NCI-H345 treated with DMSO at 0.1 percent for 48 hours (cell line): ENCODE measurements around the gene BAIAP2.
"Not testable (repeated sequence)": the region's sequence is repeated elsewhere in the genome, so short reads cannot be mapped to it uniquely, and the experiment has no call there.

ENCODE experiments used
- DNase-seq: peaks from one replicate; lab custom pipeline; 2025; ENCODE audit not compliant: unreplicated experiment; lab: John Stamatoyannopoulos, UW

Gene BAIAP2

DNA sequence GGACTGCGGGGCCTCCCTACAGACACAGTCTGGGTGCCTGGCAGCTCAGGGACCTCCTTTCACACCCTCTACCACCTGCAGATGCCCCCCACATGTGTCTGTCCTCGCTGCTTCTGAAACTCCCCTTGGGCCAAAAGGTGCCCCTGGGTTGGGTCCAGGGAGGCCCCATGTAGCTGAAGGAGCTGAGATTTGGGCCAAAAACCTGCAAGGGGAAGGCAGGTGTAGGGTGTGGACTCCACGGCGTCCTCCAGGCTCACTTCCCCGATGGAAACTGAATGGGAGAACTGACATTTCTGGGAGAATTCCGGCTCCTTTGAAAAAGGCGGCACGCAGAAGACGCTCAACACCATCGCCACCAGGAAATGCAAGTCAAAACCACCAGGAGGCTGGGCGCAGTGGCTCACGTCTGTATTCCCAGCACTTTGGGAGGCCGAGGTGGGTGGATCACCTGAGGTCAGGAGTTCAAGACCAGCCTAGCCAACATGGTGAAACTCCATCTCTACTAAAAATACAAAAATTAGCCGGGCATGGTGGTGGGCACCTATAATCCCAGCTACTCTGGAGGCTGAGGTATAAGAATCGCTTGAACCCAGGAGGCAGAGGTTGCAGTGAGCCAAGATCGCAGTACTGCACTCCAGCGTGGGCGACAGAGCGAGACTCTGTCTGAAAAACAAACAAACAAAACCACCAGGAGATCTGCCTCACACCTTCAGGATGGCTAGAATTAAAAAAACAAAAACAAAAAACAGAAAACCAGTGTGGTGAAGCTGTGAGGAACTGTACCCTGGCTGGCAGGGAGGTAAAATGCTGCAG, 13.2 kb upstream of the BAIAP2 start:
- DNase-seq, result no peak

DNA sequence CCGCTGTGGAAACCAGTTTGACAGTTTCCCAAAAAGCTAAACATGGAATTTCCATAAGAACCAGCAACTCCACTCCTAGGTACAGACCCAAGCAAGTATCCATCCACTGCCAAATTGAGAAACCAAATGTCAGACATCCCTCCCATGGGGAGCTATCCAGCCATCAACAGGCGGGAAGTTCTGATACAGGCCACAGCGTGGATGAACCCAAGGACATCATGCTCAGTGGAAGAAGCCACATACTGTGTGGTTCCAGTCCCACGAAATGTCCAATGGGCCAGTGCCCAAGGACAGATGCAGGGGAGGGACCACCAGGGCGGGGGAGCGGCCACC, 12.6 kb upstream of the BAIAP2 start:
- DNase-seq, result no peak

- no peak for DNase-seq
Measured at GRCh38 chr17:81025065-81025740, 9.7 kb upstream of the BAIAP2 start.

- DNase-seq, result no peak
Measured at GRCh38 chr17:81025741-81026129, 9.2 kb upstream of the BAIAP2 start.

- no peak for DNase-seq
Measured at GRCh38 chr17:81026266-81027036, 8.5 kb upstream of the BAIAP2 start.

- no peak for DNase-seq
Measured at GRCh38 chr17:81027038-81027437, 7.9 kb upstream of the BAIAP2 start.

DNA sequence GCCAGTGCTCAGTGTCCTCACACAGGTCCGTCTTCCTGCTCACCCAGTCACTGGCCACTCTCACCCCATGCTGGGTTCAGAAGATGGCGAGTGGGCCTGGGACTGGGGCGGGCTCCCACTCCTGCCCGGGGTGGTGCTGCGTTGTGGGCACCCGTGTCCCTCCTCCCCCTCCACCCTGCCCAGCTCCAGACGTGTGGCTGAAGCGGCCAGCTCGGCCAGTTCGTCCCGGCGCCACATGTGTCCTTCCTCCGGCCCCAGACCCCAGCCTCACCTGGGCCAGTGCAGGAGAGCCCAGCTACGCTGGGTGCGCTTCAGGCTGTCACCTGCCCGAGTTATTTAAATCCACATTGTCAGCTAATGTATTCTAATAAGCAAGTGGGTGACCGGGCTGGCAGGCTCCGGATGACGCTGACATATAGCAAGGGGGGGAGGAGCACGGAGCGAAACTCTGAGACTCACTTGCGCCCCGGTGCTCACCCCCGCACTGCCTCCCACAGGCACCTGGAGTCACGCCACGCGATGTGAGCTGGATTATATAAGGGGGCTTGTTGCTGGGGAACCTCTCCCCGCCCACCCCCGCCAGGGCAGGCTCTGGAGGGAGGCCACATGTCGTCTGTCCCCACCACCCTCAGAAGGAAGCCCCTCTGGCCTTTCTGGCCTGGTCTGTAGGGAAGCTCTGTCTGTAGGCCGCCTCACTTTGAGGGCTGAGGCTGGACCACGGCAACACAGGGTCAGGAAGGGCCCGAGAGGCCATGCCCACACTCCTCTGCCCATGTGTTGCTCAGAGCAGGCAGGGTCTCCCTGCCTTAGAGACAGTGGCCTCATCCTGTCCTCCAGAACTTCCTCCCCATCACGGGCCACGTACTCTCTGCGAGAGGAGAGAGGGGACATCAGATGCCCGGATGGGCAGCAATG, 7.1 kb upstream of the BAIAP2 start:
- no peak for DNase-seq

DNA sequence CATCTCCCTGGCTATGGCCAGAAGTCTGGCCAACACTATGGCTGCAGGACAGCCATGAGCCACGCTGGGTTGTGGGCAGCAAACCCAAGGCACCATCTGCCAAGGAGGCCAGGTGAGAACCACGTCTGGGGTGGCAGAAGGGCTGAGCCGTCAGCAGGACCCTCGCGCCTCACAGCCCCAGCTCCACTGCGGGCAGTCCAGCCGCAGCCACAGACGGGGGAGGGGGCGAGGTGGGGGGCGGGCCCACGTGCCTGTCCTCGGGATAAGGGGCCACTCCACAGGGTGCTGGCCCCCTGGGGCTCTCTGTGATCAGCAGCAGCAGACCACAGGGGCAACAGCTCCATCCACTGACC, 6.5 kb upstream of the BAIAP2 start:
- DNase-seq, result no peak

DNA sequence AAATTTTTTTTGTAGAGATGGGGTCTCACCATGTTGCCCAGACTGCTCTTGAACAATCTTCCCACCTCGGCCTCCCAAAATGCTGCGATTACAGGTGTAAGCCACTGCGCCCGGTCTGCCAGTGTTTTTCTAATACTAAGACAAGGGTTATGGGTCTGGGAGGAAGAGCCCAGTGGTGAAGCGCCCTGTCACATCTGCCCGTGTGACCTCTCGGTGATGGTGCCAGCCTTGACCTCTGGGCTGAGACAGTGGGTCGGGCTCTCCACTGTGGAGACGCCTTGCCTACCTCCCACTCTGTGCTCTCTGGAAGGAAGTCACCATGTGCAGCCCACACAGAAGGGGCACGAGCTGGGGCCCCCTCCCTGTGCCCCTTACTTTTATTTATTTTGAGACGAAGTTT, 5.1 kb upstream of the BAIAP2 start:
- DNase-seq, result no peak

DNA sequence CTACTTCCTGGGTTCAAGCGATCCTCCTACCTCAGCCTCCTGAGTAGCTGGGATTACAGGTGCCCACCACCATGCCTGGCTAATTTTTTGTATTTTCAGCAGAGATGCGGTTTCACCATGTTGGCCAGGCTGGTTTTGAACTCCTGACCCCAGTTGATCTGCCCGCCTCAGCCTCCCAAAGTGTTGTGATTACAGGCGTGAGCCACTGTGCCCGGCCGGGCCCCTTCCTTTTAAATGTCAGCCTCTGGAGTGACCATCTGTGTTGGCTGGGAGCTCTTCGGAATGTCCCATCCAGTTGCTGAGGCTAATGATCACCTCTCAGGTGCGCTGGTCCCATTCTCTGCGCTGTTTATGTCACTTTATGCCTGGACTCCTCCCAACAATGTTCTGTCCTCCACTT, 4.6 kb upstream of the BAIAP2 start:
- DNase-seq, result not testable (repeated sequence)

DNA sequence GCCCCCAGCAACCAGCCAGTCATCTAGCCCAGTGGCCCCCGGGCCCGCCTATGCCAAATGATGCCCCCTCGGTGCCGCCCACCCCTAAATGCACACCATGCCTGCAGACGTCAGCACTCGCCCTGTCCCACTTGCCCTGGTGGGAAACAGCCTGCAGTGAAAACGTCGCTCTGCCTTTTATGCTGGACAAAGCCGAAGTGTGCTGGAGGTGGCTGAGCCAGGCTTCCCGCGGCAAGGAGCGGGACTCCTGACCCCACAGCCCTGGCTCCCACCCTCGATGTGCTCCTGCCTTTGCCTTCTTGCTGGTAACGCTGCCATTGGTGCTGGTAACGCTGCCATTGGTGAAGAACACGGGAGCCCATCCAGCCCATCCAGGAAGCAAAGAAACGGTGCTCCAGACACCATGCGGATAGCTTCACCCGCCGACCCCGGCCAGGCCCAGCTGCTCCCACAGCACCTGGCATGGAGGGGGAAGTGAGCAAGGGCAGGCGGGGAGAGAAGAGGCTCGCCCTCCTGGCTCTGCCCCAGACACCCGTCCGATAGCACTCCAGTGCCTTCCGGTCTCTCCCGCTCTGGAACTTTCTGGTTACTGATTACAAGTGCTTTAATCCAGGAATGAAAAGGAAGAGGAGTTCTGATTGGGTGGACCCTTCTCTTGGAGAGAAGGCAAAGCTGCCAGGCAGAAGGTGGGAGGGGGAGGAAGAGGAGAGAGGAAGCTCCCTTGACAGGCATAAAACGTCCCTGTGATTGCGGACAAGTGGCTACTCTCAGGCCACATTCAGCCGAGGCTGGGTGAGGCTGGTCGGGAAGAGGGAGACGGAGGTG, 4.0 kb upstream of the BAIAP2 start:
- no peak for DNase-seq

GRCh38 chr17:81031566-81032550, 3.1 kb upstream of the BAIAP2 start:
- no peak for DNase-seq

- DNase-seq, result peak; percentile 19
Measured at GRCh38 chr17:81032641-81033480, 2.1 kb upstream of the BAIAP2 start.

DNA sequence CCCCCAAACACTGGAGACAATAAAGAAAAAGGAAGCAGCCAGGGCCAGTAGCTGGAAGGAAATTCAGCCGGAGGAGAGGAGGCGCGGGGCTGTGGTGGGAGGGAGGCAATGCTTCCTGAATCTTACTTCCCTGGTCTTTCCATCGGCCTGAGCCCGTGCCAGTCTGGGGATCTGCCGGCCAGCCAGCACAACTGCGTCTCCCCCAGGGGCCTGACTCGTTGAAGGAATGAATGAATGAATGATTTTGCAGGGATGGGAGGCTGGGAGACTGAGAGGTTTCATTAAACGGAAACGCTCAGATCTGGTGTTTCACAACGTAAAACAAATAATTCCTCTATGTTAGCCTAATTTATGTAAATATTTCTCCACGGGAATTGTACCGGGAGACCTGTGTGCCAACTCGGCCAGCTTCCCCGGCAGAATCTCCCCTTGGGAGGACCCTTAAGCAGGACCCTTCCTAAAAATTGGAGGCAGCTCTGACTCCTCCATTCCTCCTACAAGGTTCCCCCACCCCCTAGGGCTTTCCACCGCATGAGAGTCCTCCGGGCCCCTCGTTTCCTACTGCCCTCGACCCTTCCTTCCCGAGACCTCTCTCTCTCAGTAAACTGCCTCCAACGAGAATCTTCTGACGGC, 1.3 kb upstream of the BAIAP2 start:
- no peak for DNase-seq

- no peak for DNase-seq
Measured at GRCh38 chr17:81034168-81034777, 678 bp upstream of the BAIAP2 start.

DNA sequence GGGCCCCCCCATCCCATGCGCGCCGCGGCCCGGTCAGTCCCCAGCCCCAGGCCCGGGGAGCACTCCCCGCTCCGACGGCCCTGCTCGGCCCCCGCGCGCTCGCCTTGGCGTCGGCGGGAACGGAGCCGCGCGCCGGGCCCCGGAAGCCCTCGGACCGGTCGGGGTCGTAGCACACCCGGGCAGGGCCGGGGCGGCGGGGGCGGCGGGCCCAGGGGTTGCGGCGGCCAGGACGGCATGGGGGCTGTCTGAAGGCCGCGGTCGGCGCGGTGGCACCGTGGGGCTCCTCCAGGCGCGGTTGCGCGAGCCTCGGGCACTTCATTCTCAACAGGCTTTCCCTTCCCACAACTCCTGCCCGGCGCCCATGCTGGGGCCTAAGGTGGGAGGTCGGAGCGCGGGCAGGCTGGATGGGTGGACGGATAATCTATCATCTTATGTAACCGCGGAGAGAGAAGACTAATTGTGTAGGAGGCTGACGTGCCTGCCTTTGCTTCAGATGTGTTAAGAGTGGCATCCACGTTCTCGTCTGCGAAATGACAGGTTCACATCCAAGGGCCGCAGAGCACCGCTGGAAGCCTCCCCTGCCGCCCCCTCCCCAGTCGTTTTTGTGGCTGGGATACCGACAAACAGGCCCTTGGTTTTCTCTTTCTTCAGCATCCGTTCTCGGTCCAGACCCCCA, 708 bp downstream of the BAIAP2 start:
- no peak for DNase-seq
